Hindlimb muscle (tissue), 1 donor: ENCODE results near the gene RAET1L. TPM values are rescaled to one million over a fixed set of nuclear protein-coding genes. Genes with fewer than 3 reads are reported as not detected.
"Not testable (repeated sequence)": the region's sequence is repeated elsewhere in the genome, so short reads cannot be mapped to it uniquely, and the experiment has no call there.

ENCODE experiments used
- DNase-seq: peaks from one replicate; pipeline ENCODE4 v3.0.0-alpha.2; 2013
- polyA plus RNA-seq: library from polyadenylated mRNA; unstranded; fragments of 120-200 nt; gene quantifications from one replicate; pipeline ENCODE4 v1.2.1, GENCODE V29; 2013; ENCODE audit not compliant: insufficient read length

Gene RAET1L
- polyA plus RNA-seq, 1 donor: not detected

GRCh38 chr6:149991472-149991795 lies 33.9 kb downstream of the RAET1L start:
- not testable (repeated sequence) for DNase-seq

GRCh38 chr6:149990661-149991471 lies 34.5 kb downstream of the RAET1L start:
- no peak for DNase-seq

- no peak for DNase-seq
Measured at GRCh38 chr6:149990212-149990660, 35.1 kb downstream of the RAET1L start.

GRCh38 chr6:149988550-149989346 lies 36.6 kb downstream of the RAET1L start:
- no peak for DNase-seq

- no peak for DNase-seq
Measured at GRCh38 chr6:149987602-149988107, 37.7 kb downstream of the RAET1L start.

- DNase-seq: no peak
Measured at GRCh38 chr6:149985481-149985937, 39.8 kb downstream of the RAET1L start.

- no peak for DNase-seq
Measured at GRCh38 chr6:149984773-149985172, 40.6 kb downstream of the RAET1L start.

GRCh38 chr6:149983145-149983544 lies 42.2 kb downstream of the RAET1L start:
- DNase-seq: no peak

- no peak for DNase-seq
Measured at GRCh38 chr6:149979293-149979692, 46.0 kb downstream of the RAET1L start.

GRCh38 chr6:149978610-149979009 lies 46.7 kb downstream of the RAET1L start:
- DNase-seq: no peak

- no peak for DNase-seq
Measured at GRCh38 chr6:149977221-149977620, 48.1 kb downstream of the RAET1L start.

GRCh38 chr6:149975400-149975799 lies 49.9 kb downstream of the RAET1L start:
- DNase-seq: no peak

GRCh38 chr6:149974825-149975224 lies 50.5 kb downstream of the RAET1L start:
- DNase-seq: no peak

- not testable (repeated sequence) for DNase-seq
Measured at GRCh38 chr6:149974394-149974793, 50.9 kb downstream of the RAET1L start.

GRCh38 chr6:149969635-149970034 lies 55.7 kb downstream of the RAET1L start:
- no peak for DNase-seq

- DNase-seq: not testable (repeated sequence)
Measured at GRCh38 chr6:149968909-149969308, 56.4 kb downstream of the RAET1L start.

Other genes starting within 250 kb of the RAET1L start
- 19.6 TPM for gene LRP11, start 161.2 kb downstream of the RAET1L start, polyA plus RNA-seq
- gene RAET1E, start 127.4 kb downstream of the RAET1L start, polyA plus RNA-seq: 0.45 TPM
- gene RAET1G, start 102.4 kb downstream of the RAET1L start, polyA plus RNA-seq: 0.54 TPM
- not detected for gene ULBP2, start 83.5 kb downstream of the RAET1L start, polyA plus RNA-seq
- 0.30 TPM for gene ULBP1, start 61.6 kb downstream of the RAET1L start, polyA plus RNA-seq
- 1.6 TPM for gene ULBP3, start 43.6 kb upstream of the RAET1L start, polyA plus RNA-seq
- gene PPP1R14C, start 117.5 kb upstream of the RAET1L start, polyA plus RNA-seq: 37.9 TPM